Measurements from ENCODE around the gene PIM1. TPM values are rescaled to one million over a fixed set of nuclear protein-coding genes. Genes with fewer than 3 reads are reported as not detected.

Gene PIM1
- total RNA-seq, 2 experiments from 2014 or later, result 24.7 to 31.4 TPM

DNA sequence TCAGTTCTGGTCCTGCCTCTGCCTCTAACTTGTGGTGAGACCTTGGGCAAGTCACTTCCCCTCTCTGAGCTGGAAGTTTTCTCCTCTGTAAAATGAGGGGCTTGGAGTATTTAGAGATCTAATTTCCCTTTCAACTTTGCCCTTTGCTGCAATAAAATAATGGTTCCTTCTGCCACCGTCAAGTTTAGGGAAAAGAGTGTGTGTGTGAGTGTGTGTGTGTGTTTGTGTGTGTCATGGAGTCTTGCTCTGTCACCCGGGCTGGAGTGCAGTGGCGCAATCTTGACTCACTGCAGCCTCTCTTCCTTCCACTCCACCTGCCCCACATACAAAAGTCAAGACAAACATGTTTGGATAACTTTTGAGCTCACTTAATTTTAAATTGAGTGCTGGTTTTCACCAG, 39.2 kb upstream of the PIM1 start:
- BruUV-seq (replicated peaks), result no TSS peak
- ChIA-PET POLR2A (interaction anchor here (0.8 to 1.0 kb wide), 2 partner anchors 20 to 87 kb away, joined by 3 to 4 read pairs; no protein-coding TSS in a partner anchor), CTCF (ENCODE audit: unreplicated experiment) (interaction anchor here (0.9 to 1.1 kb wide), 2 partner anchors 11 to 29 kb away, joined by 3 to 4 read pairs; no protein-coding TSS in a partner anchor)
- H3K9me2 ChIP-seq (ENCODE audit: insufficient read depth, low read length), result no peaks in the 10 kb centered on the region
- intact Hi-C loops (cut with micrococcal nuclease; ENCODE audit: unreplicated experiment), result no loop called here
- no peak overlapping the region for H3K27ac ChIP-seq (ENCODE audit: low read depth, low read length, poor library complexity, severe bottlenecking)
- no peaks in the 10 kb centered on the region for H3K79me2 ChIP-seq (ENCODE audit: insufficient read depth, low read depth, low read length)
- no peaks in the 10 kb centered on the region for H4K20me1 ChIP-seq (ENCODE audit: insufficient read depth, low read length)
- H3K4me3 ChIP-seq (ENCODE audit: low read depth, low read length, poor library complexity, severe bottlenecking), result no peak overlapping the region
- no peaks in the 10 kb centered on the region for H3K36me3 ChIP-seq (ENCODE audit: insufficient read depth, low read length)
- H2AFZ ChIP-seq (ENCODE audit: low read length), result no peak overlapping the region
- no peak for DNase-seq (ENCODE audit: low spot score)
- H3K4me2 ChIP-seq (ENCODE audit: low read length), result no peak overlapping the region
- no peak for TF ChIP-seq EZH2phosphoT487 (IDR thresholded peaks at IDR 0.05; ENCODE audit: borderline replicate concordance, low read depth, low read length)
- TF ChIP-seq, protein P1, sequence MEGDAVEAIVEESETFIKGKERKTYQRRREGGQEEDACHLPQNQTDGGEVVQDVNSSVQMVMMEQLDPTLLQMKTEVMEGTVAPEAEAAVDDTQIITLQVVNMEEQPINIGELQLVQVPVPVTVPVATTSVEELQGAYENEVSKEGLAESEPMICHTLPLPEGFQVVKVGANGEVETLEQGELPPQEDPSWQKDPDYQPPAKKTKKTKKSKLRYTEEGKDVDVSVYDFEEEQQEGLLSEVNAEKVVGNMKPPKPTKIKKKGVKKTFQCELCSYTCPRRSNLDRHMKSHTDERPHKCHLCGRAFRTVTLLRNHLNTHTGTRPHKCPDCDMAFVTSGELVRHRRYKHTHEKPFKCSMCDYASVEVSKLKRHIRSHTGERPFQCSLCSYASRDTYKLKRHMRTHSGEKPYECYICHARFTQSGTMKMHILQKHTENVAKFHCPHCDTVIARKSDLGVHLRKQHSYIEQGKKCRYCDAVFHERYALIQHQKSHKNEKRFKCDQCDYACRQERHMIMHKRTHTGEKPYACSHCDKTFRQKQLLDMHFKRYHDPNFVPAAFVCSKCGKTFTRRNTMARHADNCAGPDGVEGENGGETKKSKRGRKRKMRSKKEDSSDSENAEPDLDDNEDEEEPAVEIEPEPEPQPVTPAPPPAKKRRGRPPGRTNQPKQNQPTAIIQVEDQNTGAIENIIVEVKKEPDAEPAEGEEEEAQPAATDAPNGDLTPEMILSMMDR (conservative IDR thresholded peaks at IDR 0.05; ENCODE audit: low read length), result no peak
- H3K4me1 ChIP-seq (ENCODE audit: insufficient read depth, low read length, poor library complexity, severe bottlenecking), result no peaks in the 10 kb centered on the region
- no peaks in the 10 kb centered on the region for H3K9me3 ChIP-seq (ENCODE audit: low read length)

DNA sequence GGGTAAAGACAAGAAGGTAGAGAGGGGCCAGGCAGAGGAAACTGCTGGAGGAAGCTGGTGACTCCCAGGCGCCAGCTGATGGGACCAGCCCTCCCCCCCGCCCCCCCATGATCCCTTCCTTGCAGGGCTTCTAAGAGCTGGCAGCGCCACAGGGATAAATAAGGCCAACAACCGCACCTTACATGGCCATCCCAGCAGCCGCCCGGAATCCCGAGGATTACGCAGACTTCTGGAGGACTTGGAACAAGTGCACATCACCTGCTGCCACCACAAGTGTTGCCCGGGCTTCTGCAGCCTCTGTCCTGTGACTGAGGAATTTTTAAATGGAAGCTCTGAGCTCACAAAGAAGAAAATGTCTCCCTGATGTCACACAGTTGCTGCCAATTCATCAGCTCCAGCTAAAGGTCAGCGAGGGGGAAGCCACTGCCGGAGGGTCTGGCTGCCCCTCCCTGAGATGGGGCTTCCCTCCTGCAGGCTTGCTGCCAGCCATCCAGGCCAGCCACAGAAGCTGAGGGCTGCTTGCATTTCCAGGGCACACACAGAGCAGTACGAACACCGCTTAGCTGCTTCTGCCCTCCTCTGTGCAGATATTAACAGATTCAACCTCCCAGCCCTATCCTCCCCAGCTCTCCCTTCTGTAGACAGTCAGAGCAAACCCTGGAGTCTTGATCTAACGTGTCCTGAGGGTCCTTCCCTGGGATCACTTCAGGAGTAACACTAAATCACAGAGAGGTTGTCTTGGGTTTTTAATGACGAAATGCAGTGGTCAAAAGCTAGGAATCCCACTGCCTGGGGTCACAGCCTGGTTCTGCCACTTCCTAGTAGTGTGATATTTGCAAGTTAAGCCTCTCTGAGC, 38.6 kb upstream of the PIM1 start:
- TF ChIP-seq, protein P1 (conservative IDR thresholded peaks at IDR 0.05; ENCODE audit: low read length), result no peak
- no peak for TF ChIP-seq EZH2phosphoT487 (IDR thresholded peaks at IDR 0.05; ENCODE audit: borderline replicate concordance, low read depth, low read length)
- intact Hi-C loops (cut with micrococcal nuclease; ENCODE audit: unreplicated experiment), result no loop called here
- no peaks in the 10 kb centered on the region for H4K20me1 ChIP-seq (ENCODE audit: insufficient read depth, low read length)
- ChIA-PET POLR2A (interaction anchor here (0.8 to 1.0 kb wide), 3 partner anchors 16 to 88 kb away, joined by 3 to 4 read pairs (median 3); no protein-coding TSS in a partner anchor), CTCF (ENCODE audit: unreplicated experiment) (interaction anchor here (0.9 to 1.1 kb wide), 2 partner anchors 11 to 28 kb away, joined by 3 to 4 read pairs; no protein-coding TSS in a partner anchor)
- H3K9me3 ChIP-seq (ENCODE audit: low read length), result no peaks in the 10 kb centered on the region
- no peaks in the 10 kb centered on the region for H3K9me2 ChIP-seq (ENCODE audit: insufficient read depth, low read length)
- H3K4me2 ChIP-seq (ENCODE audit: low read length), result no peak overlapping the region
- H3K79me2 ChIP-seq (ENCODE audit: insufficient read depth, low read depth, low read length), result no peaks in the 10 kb centered on the region
- no peak for DNase-seq (ENCODE audit: low spot score)
- no TSS peak for BruUV-seq (replicated peaks)
- H3K36me3 ChIP-seq (ENCODE audit: insufficient read depth, low read length), result no peaks in the 10 kb centered on the region
- no peak overlapping the region for H3K27ac ChIP-seq (ENCODE audit: low read depth, low read length, poor library complexity, severe bottlenecking)
- H3K4me3 ChIP-seq (ENCODE audit: low read depth, low read length, poor library complexity, severe bottlenecking), result no peak overlapping the region
- H3K4me1 ChIP-seq (ENCODE audit: insufficient read depth, low read length, poor library complexity, severe bottlenecking), result no peaks in the 10 kb centered on the region
- no peak overlapping the region for H2AFZ ChIP-seq (ENCODE audit: low read length)

DNA sequence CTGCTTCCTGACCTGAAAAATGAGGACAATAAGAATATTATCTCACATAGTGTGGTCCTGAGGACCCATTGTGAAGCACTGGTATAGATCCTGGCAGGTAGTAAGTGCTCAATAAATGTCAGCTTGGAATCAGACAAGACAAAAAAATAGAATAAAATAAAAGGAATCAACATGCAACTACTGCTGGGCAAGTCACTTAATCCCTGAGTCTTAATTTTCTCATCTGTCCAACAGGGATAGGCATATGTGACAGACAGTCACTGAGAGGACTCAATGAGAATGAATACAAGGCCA, 38.0 kb upstream of the PIM1 start:
- CTCF ChIA-PET (ENCODE audit: unreplicated experiment), result interaction anchor here (1.1 kb wide), 1 partner anchor 28 kb away, joined by 4 read pairs; no protein-coding TSS in a partner anchor
- Histone ChIP-seq H3K9me3 (ENCODE audit: low read length) (no peaks in the 10 kb centered on the region), H3K79me2 (ENCODE audit: insufficient read depth, low read depth, low read length) (no peaks in the 10 kb centered on the region), H3K4me1 (ENCODE audit: insufficient read depth, low read length, poor library complexity, severe bottlenecking) (no peaks in the 10 kb centered on the region), H3K36me3 (ENCODE audit: insufficient read depth, low read length) (no peaks in the 10 kb centered on the region), H2AFZ (ENCODE audit: low read length) (no peak overlapping the region), H3K4me2 (ENCODE audit: low read length) (no peak overlapping the region), H4K20me1 (ENCODE audit: insufficient read depth, low read length) (no peaks in the 10 kb centered on the region), H3K4me3 (ENCODE audit: low read depth, low read length, poor library complexity, severe bottlenecking) (no peak overlapping the region), H3K9me2 (ENCODE audit: insufficient read depth, low read length) (no peaks in the 10 kb centered on the region), H3K27ac (ENCODE audit: low read depth, low read length, poor library complexity, severe bottlenecking) (no peak overlapping the region)
- DNase-seq (ENCODE audit: low spot score), result no peak
- no TSS peak for BruUV-seq (replicated peaks)
- TF ChIP-seq, protein P1 (conservative IDR thresholded peaks at IDR 0.05; ENCODE audit: low read length), result no peak
- TF ChIP-seq EZH2phosphoT487 (IDR thresholded peaks at IDR 0.05; ENCODE audit: borderline replicate concordance, low read depth, low read length), result no peak
- intact Hi-C loops (cut with micrococcal nuclease; ENCODE audit: unreplicated experiment), result no loop called here
- POLR2A ChIA-PET, result no interaction called here
